ENCODE measurements around the gene TBC1D5.

TBC1D5 gene

GRCh38 chr3:17745301-17745700, 2.9 kb upstream of the TBC1D5 start:
- TF ChIP-seq POLR2A (IDR thresholded peaks at IDR 0.05; ENCODE audit: extremely low read depth, insufficient read length) (no peak), CTCF (IDR thresholded peaks at IDR 0.05; ENCODE audit: low read depth, low read length) (no peak), MAX (IDR thresholded peaks at IDR 0.05; ENCODE audit: low read depth, low read length) (no peak), MYC (IDR thresholded peaks at IDR 0.05; ENCODE audit: low read depth, low read length) (no peak)
- H3K4me3 ChIP-seq (ENCODE audit: low read depth, low read length), result no peak overlapping the region
- DNase-seq (ENCODE audit: low read depth), result no peak

GRCh38 chr3:17744693-17745092, 2.3 kb upstream of the TBC1D5 start:
- H3K4me3 ChIP-seq (ENCODE audit: low read depth, low read length), result no peak overlapping the region
- TF ChIP-seq CTCF (IDR thresholded peaks at IDR 0.05; ENCODE audit: low read depth, low read length) (no peak), POLR2A (IDR thresholded peaks at IDR 0.05; ENCODE audit: extremely low read depth, insufficient read length) (no peak), MYC (IDR thresholded peaks at IDR 0.05; ENCODE audit: low read depth, low read length) (no peak), MAX (IDR thresholded peaks at IDR 0.05; ENCODE audit: low read depth, low read length) (no peak)
- DNase-seq (ENCODE audit: low read depth), result no peak

- no peak for TF ChIP-seq POLR2A (IDR thresholded peaks at IDR 0.05; ENCODE audit: extremely low read depth, insufficient read length)
- peak overlapping the region; percentile 71 for H3K4me3 ChIP-seq (ENCODE audit: low read depth, low read length)
- DNase-seq (ENCODE audit: low read depth), result no peak
Measured at GRCh38 chr3:17743658-17743995, 1.2 kb upstream of the TBC1D5 start.

- H3K4me3 ChIP-seq (ENCODE audit: low read depth, low read length), result peak overlapping the region; percentile 71
- TF ChIP-seq MAX (IDR thresholded peaks at IDR 0.05; ENCODE audit: low read depth, low read length), result no peak
- TF ChIP-seq MYC (IDR thresholded peaks at IDR 0.05; ENCODE audit: low read depth, low read length), result peak; percentile 47
- TF ChIP-seq POLR2A (IDR thresholded peaks at IDR 0.05; ENCODE audit: extremely low read depth, insufficient read length), result peak; percentile 83
- no peak for DNase-seq (ENCODE audit: low read depth)
Measured at GRCh38 chr3:17742880-17743657, 638 bp upstream of the TBC1D5 start.

- no peak for DNase-seq (ENCODE audit: low read depth)
- H3K4me3 ChIP-seq (ENCODE audit: low read depth, low read length), result peak overlapping the region; percentile 85
- peak; percentile 57; the same call in 1 of the 2 replicates for TF ChIP-seq MAX (IDR thresholded peaks at IDR 0.05; ENCODE audit: low read depth, low read length)
- no peak; the same call in 1 of the 2 replicates for TF ChIP-seq MYC (IDR thresholded peaks at IDR 0.05; ENCODE audit: low read depth, low read length)
Measured at GRCh38 chr3:17741621-17742101, 770 bp downstream of the TBC1D5 start.

- no peak for TF ChIP-seq CTCF (IDR thresholded peaks at IDR 0.05; ENCODE audit: low read depth, low read length)
- peak; percentile 53 for DNase-seq (ENCODE audit: low read depth)
Measured at GRCh38 chr3:17740721-17741141, 1.7 kb downstream of the TBC1D5 start.

GRCh38 chr3:17738921-17739320, 3.5 kb downstream of the TBC1D5 start:
- no peak for TF ChIP-seq MYC (IDR thresholded peaks at IDR 0.05; ENCODE audit: low read depth, low read length)
- TF ChIP-seq POLR2A (IDR thresholded peaks at IDR 0.05; ENCODE audit: extremely low read depth, insufficient read length), result no peak
- TF ChIP-seq MAX (IDR thresholded peaks at IDR 0.05; ENCODE audit: low read depth, low read length), result no peak
- no peak for TF ChIP-seq CTCF (IDR thresholded peaks at IDR 0.05; ENCODE audit: low read depth, low read length)
- DNase-seq (ENCODE audit: low read depth), result no peak
- peak overlapping the region; percentile 16 for H3K4me3 ChIP-seq (ENCODE audit: low read depth, low read length)

More at GRCh38 chr3:17740721-17741141, 1.7 kb downstream of the TBC1D5 start:
- H3K4me3 ChIP-seq (ENCODE audit: low read depth, low read length), result peak overlapping the region; percentile 85

Data from NB4 (cell line).